Measurements from ENCODE around the gene DESI2. TPM values are rescaled to one million over a fixed set of nuclear protein-coding genes. Genes with fewer than 3 reads are reported as not detected.

The DESI2 gene
- 50.5 and 53.3 TPM in 2 replicates for total RNA-seq
- long read RNA-seq, full-length matches to known transcripts: 1 of 27 reads
- long read RNA-seq, partial matches to known transcripts: 25 of 27 reads
- long read RNA-seq, other reads (novel, unspliced or antisense): 1 of 27 reads

- Mint-ChIP-seq H3K36me3 (ENCODE audit: unreplicated experiment) (peaks cover 11% of the 10 kb centered on the region), H3K4me3 (ENCODE audit: unreplicated experiment) (peak within 1 kb of the TSS; percentile 84), H3K9me3 (ENCODE audit: unreplicated experiment) (no peaks in the 10 kb centered on the region), H3K27ac (ENCODE audit: unreplicated experiment) (peak within 1 kb of the TSS; percentile 85), H3K4me1 (ENCODE audit: unreplicated experiment) (peaks cover 13% of the 10 kb centered on the region), H3K27me3 (ENCODE audit: unreplicated experiment) (no peaks in the 10 kb centered on the region)
- TF ChIP-seq CTCF (IDR thresholded peaks at IDR 0.05): peak; percentile 68
- peak; percentile 99 for DNase-seq (ENCODE audit: extremely low spot score, unreplicated experiment)
These were observed at the start of gene DESI2 for GRCh38 chr1:244652623-244653438. DESI2 (plus strand) TSS chr1:244653126; CDS start chr1:244653314, 188 bp downstream.

- H3K4me3 Mint-ChIP-seq (ENCODE audit: unreplicated experiment): no peak overlapping the region
- DNase-seq (ENCODE audit: extremely low spot score, unreplicated experiment): no peak
- peaks cover 9% of the 10 kb centered on the region for H3K4me1 Mint-ChIP-seq (ENCODE audit: unreplicated experiment)
- H3K27me3 Mint-ChIP-seq (ENCODE audit: unreplicated experiment): peaks cover 2% of the 10 kb centered on the region
- H3K36me3 Mint-ChIP-seq (ENCODE audit: unreplicated experiment): no peaks in the 10 kb centered on the region
- H3K9me3 Mint-ChIP-seq (ENCODE audit: unreplicated experiment): no peaks in the 10 kb centered on the region
- H3K27ac Mint-ChIP-seq (ENCODE audit: unreplicated experiment): no peak overlapping the region
- TF ChIP-seq CTCF (IDR thresholded peaks at IDR 0.05): peak; percentile 77
These were observed 49.4 kb upstream of the DESI2 start for GRCh38 chr1:244603498-244603897.

GRCh38 chr1:244605835-244606370 is 47.0 kb upstream of the DESI2 start:
- no peak overlapping the region for H3K4me3 Mint-ChIP-seq (ENCODE audit: unreplicated experiment)
- H3K36me3 Mint-ChIP-seq (ENCODE audit: unreplicated experiment): no peaks in the 10 kb centered on the region
- no peaks in the 10 kb centered on the region for H3K9me3 Mint-ChIP-seq (ENCODE audit: unreplicated experiment)
- H3K27ac Mint-ChIP-seq (ENCODE audit: unreplicated experiment): no peak overlapping the region
- no peak for TF ChIP-seq CTCF (IDR thresholded peaks at IDR 0.05)
- no peaks in the 10 kb centered on the region for H3K4me1 Mint-ChIP-seq (ENCODE audit: unreplicated experiment)
- peaks cover 2% of the 10 kb centered on the region for H3K27me3 Mint-ChIP-seq (ENCODE audit: unreplicated experiment)
- DNase-seq (ENCODE audit: extremely low spot score, unreplicated experiment): no peak

GRCh38 chr1:244614113-244614836 is 38.7 kb upstream of the DESI2 start:
- Mint-ChIP-seq H3K9me3 (ENCODE audit: unreplicated experiment) (no peaks in the 10 kb centered on the region), H3K27me3 (ENCODE audit: unreplicated experiment) (no peaks in the 10 kb centered on the region), H3K4me1 (ENCODE audit: unreplicated experiment) (no peaks in the 10 kb centered on the region), H3K4me3 (ENCODE audit: unreplicated experiment) (no peak overlapping the region), H3K27ac (ENCODE audit: unreplicated experiment) (no peak overlapping the region), H3K36me3 (ENCODE audit: unreplicated experiment) (peaks cover 3% of the 10 kb centered on the region)
- TF ChIP-seq CTCF (IDR thresholded peaks at IDR 0.05): no peak
- no peak for DNase-seq (ENCODE audit: extremely low spot score, unreplicated experiment)

- Mint-ChIP-seq H3K36me3 (ENCODE audit: unreplicated experiment) (peaks cover 3% of the 10 kb centered on the region), H3K27ac (ENCODE audit: unreplicated experiment) (no peak overlapping the region), H3K4me1 (ENCODE audit: unreplicated experiment) (no peaks in the 10 kb centered on the region), H3K27me3 (ENCODE audit: unreplicated experiment) (no peaks in the 10 kb centered on the region), H3K4me3 (ENCODE audit: unreplicated experiment) (no peak overlapping the region), H3K9me3 (ENCODE audit: unreplicated experiment) (no peaks in the 10 kb centered on the region)
- no peak for TF ChIP-seq CTCF (IDR thresholded peaks at IDR 0.05)
- DNase-seq (ENCODE audit: extremely low spot score, unreplicated experiment): no peak
These were observed 38.0 kb upstream of the DESI2 start for GRCh38 chr1:244614879-244615278.

Data from osteocyte (in vitro differentiated cells).